DOHH2 (cell line): ENCODE results near the gene PLEKHM3.

Source experiments
- EZH2phosphoT487 ChIP-seq: fragments of 200-600 bp; sonication (generic); IDR thresholded peaks from 2 replicates; pipeline ENCODE4 v1.6.1; 2017; ENCODE audit warnings: borderline replicate concordance, mild to moderate bottlenecking, antibody characterized with exemption, low read length, moderate library complexity, mixed read lengths
- TF ChIP-seq, protein P1 (sequence below): fragments of 200-600 bp; sonication (generic); IDR thresholded peaks from one replicate; pipeline ENCODE4 v1.5.1; 2014; ENCODE audit warnings: antibody characterized with exemption, mild to moderate bottlenecking, low read depth, low read length; ENCODE audit not compliant: poor library complexity, severe bottlenecking

DNA sequence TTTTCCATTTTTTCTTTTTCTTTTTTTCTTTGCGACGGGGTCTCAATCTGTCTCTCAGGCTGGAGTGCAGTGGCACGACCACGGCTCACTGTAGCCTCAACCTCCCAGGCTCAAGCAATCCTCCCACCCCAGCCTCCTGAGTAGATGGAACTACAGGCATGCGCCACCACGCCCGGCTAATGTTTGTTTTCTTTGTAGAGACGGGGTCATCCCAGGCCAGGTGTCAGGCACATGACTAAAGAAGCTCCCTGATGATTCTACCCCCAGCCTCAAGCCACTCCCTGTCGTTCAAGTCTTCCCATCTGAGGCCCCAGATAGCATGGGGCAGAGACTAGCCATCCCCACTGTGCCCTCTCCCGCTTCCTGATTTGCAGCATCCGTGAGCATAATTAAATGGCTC is 245.8 kb downstream of the PLEKHM3 start:
- TF ChIP-seq, protein P1, sequence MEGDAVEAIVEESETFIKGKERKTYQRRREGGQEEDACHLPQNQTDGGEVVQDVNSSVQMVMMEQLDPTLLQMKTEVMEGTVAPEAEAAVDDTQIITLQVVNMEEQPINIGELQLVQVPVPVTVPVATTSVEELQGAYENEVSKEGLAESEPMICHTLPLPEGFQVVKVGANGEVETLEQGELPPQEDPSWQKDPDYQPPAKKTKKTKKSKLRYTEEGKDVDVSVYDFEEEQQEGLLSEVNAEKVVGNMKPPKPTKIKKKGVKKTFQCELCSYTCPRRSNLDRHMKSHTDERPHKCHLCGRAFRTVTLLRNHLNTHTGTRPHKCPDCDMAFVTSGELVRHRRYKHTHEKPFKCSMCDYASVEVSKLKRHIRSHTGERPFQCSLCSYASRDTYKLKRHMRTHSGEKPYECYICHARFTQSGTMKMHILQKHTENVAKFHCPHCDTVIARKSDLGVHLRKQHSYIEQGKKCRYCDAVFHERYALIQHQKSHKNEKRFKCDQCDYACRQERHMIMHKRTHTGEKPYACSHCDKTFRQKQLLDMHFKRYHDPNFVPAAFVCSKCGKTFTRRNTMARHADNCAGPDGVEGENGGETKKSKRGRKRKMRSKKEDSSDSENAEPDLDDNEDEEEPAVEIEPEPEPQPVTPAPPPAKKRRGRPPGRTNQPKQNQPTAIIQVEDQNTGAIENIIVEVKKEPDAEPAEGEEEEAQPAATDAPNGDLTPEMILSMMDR: no peak
- TF ChIP-seq EZH2phosphoT487: no peak
